Heart right ventricle (tissue), 16 donors: ENCODE results near the gene ZNF710. TPM values are rescaled to one million over a fixed set of nuclear protein-coding genes. Genes with fewer than 3 reads are reported as not detected.
"Not testable (repeated sequence)": the region's sequence is repeated elsewhere in the genome, so short reads cannot be mapped to it uniquely, and the experiment has no call there.

Source experiments
- ATAC-seq, 8 donors: fragments of 200-7000 bp; cut with Tn5 transposase; one replicate each; pipeline ENCODE4 v1.9.1; 2020; ENCODE audit warnings: mild to moderate bottlenecking in 8 of 8, moderate library complexity in 8 of 8, moderate number of reproducible peaks in 1 of 8
- DNase-seq, 2 donors: peaks; one replicate each; pipeline ENCODE4 v3.0.0-alpha.2; 2020
- H3K27ac ChIP-seq, 10 donors: fragments of 200-600 bp; sonication (generic) in 2 of 10; one replicate each; pipeline versions ENCODE4 v1.5.0 to v1.8.0; 2020 to 2022; ENCODE audit warnings: mild to moderate bottlenecking in 3 of 10
- H3K27me3 ChIP-seq, 7 donors: fragments of 200-600 bp; one replicate each; pipeline ENCODE4 v1.8.0; 2021 to 2022; ENCODE audit warnings: mild to moderate bottlenecking in 2 of 7
- H3K36me3 ChIP-seq, 9 donors: fragments of 200-600 bp; sonication (generic) in 1 of 9; one replicate each; pipeline versions ENCODE4 v1.5.0 to v1.8.0; 2020 to 2022; ENCODE audit warnings: mild to moderate bottlenecking in 2 of 9
- H3K4me1 ChIP-seq, 9 donors: fragments of 200-600 bp; sonication (generic) in 1 of 9; one replicate each; pipeline versions ENCODE4 v1.5.0 to v1.8.0; 2020 to 2022; ENCODE audit warnings: mild to moderate bottlenecking in 4 of 9
- H3K4me3 ChIP-seq, 10 donors: fragments of 200-600 bp; sonication (generic) in 2 of 10; one replicate each; pipeline versions ENCODE4 v1.5.0 to v1.8.0; 2020 to 2022; ENCODE audit warnings: mild to moderate bottlenecking in 7 of 10, moderate library complexity in 2 of 10
- H3K9me3 ChIP-seq, 11 donors: fragments of 200-600 bp in 10 of 11; sonication (generic) in 2 of 11; one replicate each; pipeline versions ENCODE4 v1.5.0 to v1.8.0; 2013 to 2022; ENCODE audit warnings: mild to moderate bottlenecking in 2 of 11, control low read depth in 1 of 11, moderate library complexity in 1 of 11
- CTCF ChIP-seq, 9 donors: fragments of 200-600 bp; sonication (generic) in 2 of 9; IDR thresholded peaks; one replicate each; pipeline versions ENCODE4 v1.5.0 to v1.8.0; 2021 to 2022; ENCODE audit warnings: antibody characterized with exemption in 9 of 9, mild to moderate bottlenecking in 5 of 9, moderate library complexity in 1 of 9
- WGBS, 2 donors: extraction: QIAGEN DNeasy Blood & Tissue Kit; methylation state at CpG; one replicate each; pipeline ENCODE4 v1.1.7; 2013; ENCODE audit warnings: inconsistent platforms in 1 of 2; 5-methylcytosine and 5-hydroxymethylcytosine counted together
- intact Hi-C, 10 donors: fragments of 100-400 bp; cut with DNase I; formaldehyde crosslinking; loops; one replicate each; pipeline versions ENCODE4 v1.11.1 to v1.14.2; 2022
- polyA plus RNA-seq, 2 donors: library from polyadenylated mRNA; stranded (reverse); fragments of 200-250 nt; gene quantifications; one replicate each; pipeline ENCODE4 v1.2.3, GENCODE V29; 2013
- total RNA-seq, 10 donors: library from RNA; stranded (reverse); fragmentation: NEBNext Ultra II Directional in 3 of 10; extraction: Animal tissue kit (Norgen Biotek cat#: 25700) in 3 of 10; gene quantifications; one replicate each; pipeline versions ENCODE4 v1.2.1 to v1.2.4, GENCODE V29; 2021 to 2023
- donor health status: Arrhythmogenic right ventricular cardiomyopathy.
- donor health status: ischemic (EF 13 %, LVEDD 7.1; RV severe dilation, severe dysfunction).
- donor health status: healthy with polysubstance abuse.
- donor health status: DM: no; HTN: yes; CAD: no.
- donor health status: DM: no; HTN: no; CAD: no.
- donor health status: ischemic (EF 25% LVEDD 6.9; RV normal size, moderate dysfunction).
- donor health status: ischemic (EF 25% LVEDD 5.7; RV mildly dilated, moderate dysfunction).
- donor health status: healthy.
- donor health status: DM: yes; HTN: yes; CAD: no.
- donor health status: Ischemic cardiomyopathy.
- donor health status: ischemic (EF 35%, LVEDD 5.7; RV mildly dilated, moderate dysfunction).
- donor health status: nonischemic (EF 11% LVEDD 7.7; RV severe dilation, severe dysfunction).
- donor health status: DM: yes; HTN: yes; CAD: no.
- donor health status: PGD.
- donor health status: ischemic (EF 29% LVEDD 5.4; RV normal size, mild dysfunction).
- donor health status: nonischemic (EF 23%, LVEDD 6.1; RV moderate dilation, normal function).

ZNF710 gene
- total and polyA plus RNA-seq, 12 donors, result 2.8 to 19.8 (median 3.9) TPM

GRCh38 chr15:90103701-90104329, 102.7 kb downstream of the ZNF710 start:
- no peaks in the 10 kb centered on the region for H3K9me3 ChIP-seq
- ATAC-seq (peak in 5 of 8 donors; percentile 11 to 36 (median 25)), DNase-seq (no peak)
- WGBS, 2 donors, result 80 to 83% methylated on average over 5 of the region's 5 CpGs
- TF ChIP-seq CTCF (IDR thresholded peaks at IDR 0.05), result no peak
- peak overlapping the region; percentile 71 to 100 (median 99) for H3K27ac ChIP-seq
- peak overlapping the region in 7 of 10 donors; percentile 84 to 96 (median 91) for H3K4me3 ChIP-seq
- no peaks in the 10 kb centered on the region for H3K27me3 ChIP-seq
- intact Hi-C loops, result loop anchor here in 1 of 10 donors (5.0 kb wide), 1 partner anchor 128 kb away; the partner anchor contains the start of genes CIB1 and GDPGP1
- peaks cover 0 to 65% (median 34%) of the 10 kb centered on the region in 9 donors for H3K4me1 ChIP-seq
- peaks cover 0 to 2% (median 0%) of the 10 kb centered on the region in 9 donors for H3K36me3 ChIP-seq

GRCh38 chr15:90104551-90104950, 103.4 kb downstream of the ZNF710 start:
- intact Hi-C loops, result loop anchor here in 1 of 10 donors (5.0 kb wide), 1 partner anchor 128 kb away; the partner anchor contains the start of genes CIB1 and GDPGP1
- H3K4me1 ChIP-seq, result peaks cover 0 to 57% (median 28%) of the 10 kb centered on the region in 9 donors

GRCh38 chr15:90105521-90105920, 104.4 kb downstream of the ZNF710 start:
- Histone ChIP-seq H3K27me3 (no peaks in the 10 kb centered on the region), H3K4me1 (peaks cover 0 to 48% (median 19%) of the 10 kb centered on the region in 9 donors), H3K36me3 (no peaks in the 10 kb centered on the region), H3K4me3 (no peak overlapping the region), H3K27ac (peak overlapping the region in 9 of 10 donors; percentile 97 to 100 (median 99)), H3K9me3 (no peaks in the 10 kb centered on the region)
- 76 to 90% methylated on average over 7 of the region's 7 CpGs for WGBS, 2 donors
- no peak for TF ChIP-seq CTCF (IDR thresholded peaks at IDR 0.05)
- intact Hi-C loops, result no loop called here
- no peak for DNase-seq
- no peak for ATAC-seq

More at GRCh38 chr15:90104551-90104950, 103.4 kb downstream of the ZNF710 start:
- Histone ChIP-seq H3K9me3 (no peaks in the 10 kb centered on the region), H3K27ac (peak overlapping the region in 9 of 10 donors; percentile 97 to 100 (median 99)), H3K4me3 (no peak overlapping the region), H3K27me3 (no peaks in the 10 kb centered on the region), H3K36me3 (peaks cover 0 to 2% (median 0%) of the 10 kb centered on the region in 9 donors)
- peak in 1 of 8 donors; percentile 21 for ATAC-seq
- DNase-seq, result no peak
- no peak for TF ChIP-seq CTCF (IDR thresholded peaks at IDR 0.05)
- WGBS, 2 donors, result 44 to 63% methylated on average over 4 of the region's 4 CpGs

GRCh38 chr15:90106522-90107117, 105.5 kb downstream of the ZNF710 start:
- peak overlapping the region; percentile 87 to 100 (median 99) for H3K27ac ChIP-seq
- no peaks in the 10 kb centered on the region for H3K9me3 ChIP-seq
- 35 to 48% methylated on average over 7 of the region's 7 CpGs for WGBS, 2 donors
- H3K4me3 ChIP-seq, result no peak overlapping the region
- no peaks in the 10 kb centered on the region for H3K36me3 ChIP-seq
- TF ChIP-seq CTCF (IDR thresholded peaks at IDR 0.05), result no peak
- H3K4me1 ChIP-seq, result peaks cover 0 to 37% (median 13%) of the 10 kb centered on the region in 9 donors
- intact Hi-C loops, result loop anchor here in 2 of 10 donors (2.0 kb wide), 1 partner anchor 20 kb away; no protein-coding TSS in a partner anchor
- ATAC-seq (peak; percentile 31 to 86 (median 74)), DNase-seq (peak; percentile 58 to 80)
- H3K27me3 ChIP-seq, result no peaks in the 10 kb centered on the region

GRCh38 chr15:90108038-90108437, 106.9 kb downstream of the ZNF710 start:
- WGBS, 2 donors, result 84 to 98% methylated on average over 5 of the region's 5 CpGs
- peak overlapping the region in 1 of 10 donors; percentile 97 for H3K27ac ChIP-seq
- H3K4me3 ChIP-seq, result not testable (repeated sequence)

GRCh38 chr15:90109163-90109751, 108.1 kb downstream of the ZNF710 start:
- intact Hi-C loops, H3K27ac ChIP-seq, DNase-seq, H3K36me3 ChIP-seq, ATAC-seq, H3K4me3 ChIP-seq, H3K9me3 ChIP-seq, H3K27me3 ChIP-seq: not testable (repeated sequence)
- H3K4me1 ChIP-seq, result peaks cover 0 to 25% (median 4%) of the 10 kb centered on the region in 9 donors
- WGBS, 2 donors, result 65 to 78% methylated on average over 3 of the region's 3 CpGs

More at GRCh38 chr15:90108038-90108437, 106.9 kb downstream of the ZNF710 start:
- ATAC-seq, H3K27me3 ChIP-seq, H3K36me3 ChIP-seq, intact Hi-C loops, H3K9me3 ChIP-seq, DNase-seq: not testable (repeated sequence)
- peaks cover 0 to 31% (median 13%) of the 10 kb centered on the region in 9 donors for H3K4me1 ChIP-seq
